Measurements from ENCODE around the gene RAB11FIP3. TPM values are rescaled to one million over a fixed set of nuclear protein-coding genes. Genes with fewer than 3 reads are reported as not detected.

Gene RAB11FIP3
- total RNA-seq, 1 experiment from 2014 or later: 38.4 TPM

- Histone ChIP-seq H3K9me3 (ENCODE audit: insufficient read depth, low read depth) (no peaks in the 10 kb centered on the region), H3F3A (ENCODE audit: insufficient read depth, low read depth) (peaks cover 41% of the 10 kb centered on the region), H3K4me1 (replicated peaks; ENCODE audit: insufficient read depth) (peaks cover 32% of the 10 kb centered on the region), H2AFZ (no peak overlapping the region), H3K4me2 (peak overlapping the region; percentile 100), H4K20me1 (ENCODE audit: insufficient read depth) (peaks cover 44% of the 10 kb centered on the region), H3K4me3 (peak overlapping the region; percentile 72; the same call in 1 of the 2 replicates), H3K79me2 (ENCODE audit: low read depth) (peaks cover 49% of the 10 kb centered on the region), H3K27ac (peak overlapping the region; percentile 78), H3K27me3 (ENCODE audit: insufficient read depth, low read depth) (no peaks in the 10 kb centered on the region), H3K36me3 (ENCODE audit: low read depth) (no peaks in the 10 kb centered on the region), H3K9me2 (ENCODE audit: insufficient read depth) (no peaks in the 10 kb centered on the region)
- TF ChIP-seq CTCF (conservative IDR thresholded peaks at IDR 0.05): no peak
- TF ChIP-seq EZH2 (IDR thresholded peaks at IDR 0.05; ENCODE audit: low read depth): no peak
- intact Hi-C loops (cut with micrococcal nuclease; ENCODE audit: unreplicated experiment): loop anchor here (5.0 kb wide), 2 partner anchors 98 to 157 kb away; partner anchors contain the start of genes JMJD8, RAB11FIP3 and STUB1
- no TSS peak for BruUV-seq (replicated peaks)
- no peak for DNase-seq
- ChIA-PET CTCF (no interaction called here), POLR2A (ENCODE audit: unreplicated experiment) (no interaction called here)
Observed at GRCh38 chr16:525123-525519, 99.7 kb downstream of the RAB11FIP3 start.

GRCh38 chr16:525520-526180 lies 100.2 kb downstream of the RAB11FIP3 start:
- H3K4me1 ChIP-seq (replicated peaks; ENCODE audit: insufficient read depth): peaks cover 32% of the 10 kb centered on the region
- ChIA-PET CTCF (interaction anchor here (0.5 kb wide), 1 partner anchor 173 kb away, joined by 3 read pairs; no protein-coding TSS in a partner anchor), POLR2A (ENCODE audit: unreplicated experiment) (interaction anchor here (0.6 to 0.7 kb wide), 3 partner anchors 9 to 1613 kb away, joined by 3 to 9 read pairs (median 5); partner anchors contain the start of genes POLR3K and SNRNP25)
- H3K4me3 ChIP-seq: peak overlapping the region; percentile 72
- peaks cover 54% of the 10 kb centered on the region for H3K79me2 ChIP-seq (ENCODE audit: low read depth)
- no peak overlapping the region for H2AFZ ChIP-seq
- H3F3A ChIP-seq (ENCODE audit: insufficient read depth, low read depth): peaks cover 41% of the 10 kb centered on the region
- peak overlapping the region; percentile 100 for H3K4me2 ChIP-seq
- no peaks in the 10 kb centered on the region for H3K9me2 ChIP-seq (ENCODE audit: insufficient read depth)
- peak overlapping the region; percentile 78 for H3K27ac ChIP-seq
- peaks cover 50% of the 10 kb centered on the region for H4K20me1 ChIP-seq (ENCODE audit: insufficient read depth)
- no peaks in the 10 kb centered on the region for H3K36me3 ChIP-seq (ENCODE audit: low read depth)
- no TSS peak for BruUV-seq (replicated peaks)
- no peaks in the 10 kb centered on the region for H3K27me3 ChIP-seq (ENCODE audit: insufficient read depth, low read depth)
- H3K9me3 ChIP-seq (ENCODE audit: insufficient read depth, low read depth): no peaks in the 10 kb centered on the region
- DNase-seq: peak; percentile 80 to 93
- TF ChIP-seq EZH2 (IDR thresholded peaks at IDR 0.05; ENCODE audit: low read depth): no peak
- TF ChIP-seq CTCF (conservative IDR thresholded peaks at IDR 0.05): no peak
- intact Hi-C loops (cut with micrococcal nuclease; ENCODE audit: unreplicated experiment): loop anchor here (2.0 to 5.0 kb wide), 3 partner anchors 98 to 157 kb away; partner anchors contain the start of genes JMJD8, RAB11FIP3, STUB1 and WDR90

- POLR2A ChIA-PET (ENCODE audit: unreplicated experiment): interaction anchor here (0.6 to 1.1 kb wide), 9 partner anchors 8 to 1612 kb away, joined by 3 to 10 read pairs (median 5); partner anchors contain the start of genes METTL26, PIGQ, POLR3K and SNRNP25
- Histone ChIP-seq H3K27me3 (ENCODE audit: insufficient read depth, low read depth) (no peaks in the 10 kb centered on the region), H3K4me1 (replicated peaks; ENCODE audit: insufficient read depth) (peaks cover 32% of the 10 kb centered on the region), H3K9me3 (ENCODE audit: insufficient read depth, low read depth) (no peaks in the 10 kb centered on the region), H3K9me2 (ENCODE audit: insufficient read depth) (no peaks in the 10 kb centered on the region), H2AFZ (peak overlapping the region; percentile 75; the same call in 1 of the 2 replicates), H4K20me1 (ENCODE audit: insufficient read depth) (peaks cover 57% of the 10 kb centered on the region), H3F3A (ENCODE audit: insufficient read depth, low read depth) (peaks cover 41% of the 10 kb centered on the region), H3K27ac (peak overlapping the region; percentile 78), H3K4me2 (peak overlapping the region; percentile 100), H3K79me2 (ENCODE audit: low read depth) (peaks cover 62% of the 10 kb centered on the region), H3K36me3 (ENCODE audit: low read depth) (no peaks in the 10 kb centered on the region), H3K4me3 (peak overlapping the region; percentile 72)
- TF ChIP-seq CTCF (conservative IDR thresholded peaks at IDR 0.05) (no peak), EZH2 (IDR thresholded peaks at IDR 0.05; ENCODE audit: low read depth) (no peak)
- intact Hi-C loops (cut with micrococcal nuclease; ENCODE audit: unreplicated experiment): loop anchor here (2.0 to 5.0 kb wide), 3 partner anchors 99 to 156 kb away; partner anchors contain the start of genes JMJD8, RAB11FIP3, STUB1 and WDR90
- CTCF ChIA-PET: interaction anchor here (0.5 to 0.6 kb wide), 2 partner anchors 173 to 200 kb away, joined by 3 read pairs; no protein-coding TSS in a partner anchor
- peak in 1 of 2 experiments; percentile 51 for DNase-seq
- TSS peak; percentile 33 for BruUV-seq (replicated peaks)
Observed at GRCh38 chr16:526181-527014, 100.9 kb downstream of the RAB11FIP3 start.

Data from PC-9 (cell line).